ENCODE measurements around the gene WWOX.

DNA sequence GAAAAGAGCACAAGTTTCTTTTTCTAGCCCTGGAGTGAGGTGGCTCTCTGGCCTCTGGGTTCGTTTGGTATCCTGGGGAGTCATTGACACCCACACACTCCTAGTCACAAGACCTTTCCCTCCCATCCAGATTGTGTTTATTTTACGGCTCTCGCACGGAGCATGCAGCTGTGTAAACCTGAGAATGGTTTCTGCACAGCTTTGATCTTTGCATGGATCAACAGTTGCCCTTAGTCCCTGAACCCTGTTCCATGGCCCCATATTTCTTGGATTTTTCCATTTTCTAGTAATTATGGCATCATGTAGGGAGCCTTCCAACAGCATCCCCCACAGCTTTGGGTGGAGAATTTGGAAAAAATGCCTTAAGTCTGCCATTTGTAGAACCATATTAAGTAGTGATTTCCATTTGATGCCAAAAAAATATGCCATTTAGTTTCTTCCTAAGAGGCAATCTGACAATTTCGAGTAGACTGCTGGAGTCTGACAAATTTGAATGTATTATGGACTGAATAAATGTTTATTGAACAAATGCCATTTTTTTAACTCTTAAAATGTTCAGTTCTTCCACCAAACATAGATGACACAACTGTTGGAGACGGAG is 197.7 kb downstream of the WWOX start:
- TF ChIP-seq EZH2 (IDR thresholded peaks at IDR 0.05) (no peak), POLR2AphosphoS5 (IDR thresholded peaks at IDR 0.05; ENCODE audit: borderline replicate concordance, low read depth, low read length) (no peak)

Data from SK-N-MC (cell line).